HepG2 (cell line): ENCODE results near the gene RAG2. TPM values are rescaled to one million over a fixed set of nuclear protein-coding genes. Genes with fewer than 3 reads are reported as not detected.

Source experiments
- ATAC-seq: fragments of 200-7000 bp; cut with Tn5 transposase; 3 replicates; pipeline ENCODE4 v1.9.1; 2020; ENCODE audit warnings: mild to moderate bottlenecking, moderate library complexity
- BruUV-seq: library from RNA; stranded (reverse); fragments of 400-500 nt; replicated peaks from 2 replicates; lab custom pipeline; 2021; lab: Mats Ljungman, UMichigan
- CTCF ChIA-PET: fragments of 300-600 bp; formaldehyde crosslinking; extraction: SDS; loops from one replicate; lab custom pipeline; 2021; ENCODE audit warnings: low total read pairs, inconsistent platforms, low intra/inter-chr PET ratio; lab: Yijun Ruan, JAX
- POLR2A ChIA-PET: fragments of 350-600 bp; sonication (Branson Sonifier 250); formaldehyde crosslinking; loops from one replicate; lab custom pipeline; 2020; ENCODE audit warnings: antibody characterized with exemption, inconsistent platforms; lab: Yijun Ruan, JAX
- DNase-seq: peaks from one replicate; pipeline ENCODE4 v3.0.0-alpha.2; 2015; ENCODE audit warnings: low spot score
- FAIRE-seq: peaks from 3 replicates; lab custom pipeline; 2011; peaks lifted over from hg19 to GRCh38; lab: Jason Lieb, UNC
- H2AFZ ChIP-seq: one replicate; pipeline ENCODE4 v1.6.1; 2011; ENCODE audit warnings: low read length, inconsistent platforms
- H3K27ac ChIP-seq: fragments of 300-600 bp; 3 replicates; pipeline ENCODE4 v1.8.0; 2011; ENCODE audit warnings: mixed run types, mild to moderate bottlenecking, mixed read lengths, low read length, inconsistent platforms; ENCODE audit not compliant: insufficient read depth; ENCODE audit errors: extremely low read length
- H3K27me3 ChIP-seq, 2 experiments: fragments of 200-600 bp in 1 of 2; 2 replicates in 1 of 2; 3 replicates in 1 of 2; pipeline versions ENCODE4 v1.6.0 to v1.8.0; 2011; ENCODE audit warnings: low read length in 2 of 2, mild to moderate bottlenecking in 2 of 2, moderate library complexity in 2 of 2, inconsistent platforms in 1 of 2; ENCODE audit not compliant: insufficient read depth in 2 of 2, control insufficient read depth in 1 of 2
- H3K36me3 ChIP-seq, 2 experiments: fragments of 200-600 bp in 1 of 2; replicated peaks in 1 of 2; 2 replicates in 1 of 2; 3 replicates in 1 of 2; pipeline versions ENCODE4 v1.5.1 to v1.8.0; 2011; ENCODE audit warnings: low read length in 2 of 2, inconsistent platforms in 1 of 2; ENCODE audit not compliant: insufficient read depth in 2 of 2, control insufficient read depth in 1 of 2
- H3K4me1 ChIP-seq: 2 replicates; pipeline ENCODE4 v1.5.1; 2012; ENCODE audit warnings: low read length, inconsistent platforms; ENCODE audit not compliant: insufficient read depth
- H3K4me2 ChIP-seq: 2 replicates; pipeline ENCODE4 v1.6.0; 2011; ENCODE audit warnings: low read depth, low read length, inconsistent platforms
- H3K4me3 ChIP-seq, 3 experiments: fragments of 200-600 bp in 1 of 3; sonication (generic), shearing (Covaris generic) in 1 of 3; replicated peaks in 1 of 3; 2 replicates each; pipeline ENCODE4 v1.5.1; 2011 to 2016; ENCODE audit warnings: low read length in 3 of 3, inconsistent platforms in 2 of 3, low read depth in 2 of 3, mild to moderate bottlenecking in 2 of 3, control low read depth in 1 of 3, mixed read lengths in 1 of 3; ENCODE audit not compliant: insufficient read depth in 1 of 3
- H3K79me2 ChIP-seq: one replicate; pipeline ENCODE4 v1.6.1; 2011; ENCODE audit warnings: low read length, inconsistent platforms; ENCODE audit not compliant: insufficient read depth
- H3K9ac ChIP-seq: 2 replicates; pipeline ENCODE4 v1.6.0; 2011; ENCODE audit warnings: mild to moderate bottlenecking, low read depth, low read length, inconsistent platforms; ENCODE audit not compliant: insufficient read depth
- H3K9me3 ChIP-seq: 2 replicates; pipeline ENCODE4 v1.5.1; 2012; ENCODE audit warnings: mild to moderate bottlenecking, low read length
- H4K20me1 ChIP-seq: 2 replicates; pipeline ENCODE4 v1.6.0; 2011; ENCODE audit warnings: inconsistent platforms, mild to moderate bottlenecking, low read length, moderate library complexity; ENCODE audit not compliant: insufficient read depth
- CENPT ChIP-seq: sonication (generic); formaldehyde crosslinking; IDR thresholded peaks from 2 replicates; pipeline ENCODE4 v1.8.0; 2022; ENCODE audit warnings: low read depth, mild to moderate bottlenecking, moderate library complexity, missing genetic modification reagents
- CHCHD3 ChIP-seq: sonication (generic); formaldehyde crosslinking; IDR thresholded peaks from 2 replicates; pipeline ENCODE4 v1.8.0; 2022; ENCODE audit warnings: mild to moderate bottlenecking, missing genetic modification reagents, moderate library complexity
- CREBL2 ChIP-seq: sonication (generic); formaldehyde crosslinking; IDR thresholded peaks from 2 replicates; pipeline ENCODE4 v1.8.1; 2023; ENCODE audit warnings: missing genetic modification reagents, mild to moderate bottlenecking, borderline replicate concordance
- CTCF ChIP-seq: sonication (generic); formaldehyde crosslinking; IDR thresholded peaks from 2 replicates; pipeline ENCODE4 v1.5.0; 2020; ENCODE audit warnings: mild to moderate bottlenecking, missing genetic modification reagents, moderate library complexity
- DMAP1 ChIP-seq: IDR thresholded peaks from 2 replicates; pipeline ENCODE4 v1.6.1; 2016
- FOXA1 ChIP-seq, 2 experiments: fragments of 450-650 bp in 1 of 2; sonication (generic) in 1 of 2; formaldehyde crosslinking in 1 of 2; IDR thresholded peaks; 2 replicates each; pipeline versions ENCODE4 v1.4.0 to v1.6.1; 2016 to 2020; ENCODE audit warnings: missing genetic modification reagents in 1 of 2
- FOXK2 ChIP-seq: fragments of 450-650 bp; IDR thresholded peaks from 2 replicates; pipeline ENCODE4 v1.6.1; 2016
- MED13 ChIP-seq: sonication (generic); formaldehyde crosslinking; IDR thresholded peaks from 2 replicates; pipeline ENCODE4 v1.5.0; 2020; ENCODE audit warnings: missing genetic modification reagents
- MXD3 ChIP-seq: IDR thresholded peaks from 2 replicates; pipeline ENCODE4 v1.6.1; 2016; ENCODE audit warnings: mild to moderate bottlenecking, missing biosample characterization, missing genetic modification reagents
- RXRA ChIP-seq: sonication (generic); formaldehyde crosslinking; IDR thresholded peaks from 2 replicates; pipeline ENCODE4 v1.5.1; 2020; ENCODE audit warnings: missing genetic modification reagents
- SIX1 ChIP-seq: sonication (generic); formaldehyde crosslinking; IDR thresholded peaks from 2 replicates; pipeline ENCODE4 v1.4.0; 2020; ENCODE audit warnings: missing genetic modification reagents, borderline replicate concordance
- SMC3 ChIP-seq: IDR thresholded peaks from 2 replicates; pipeline ENCODE4 v1.6.1; 2011; ENCODE audit warnings: low read length, improper control_type of control experiment
- YEATS4 ChIP-seq: sonication (generic); formaldehyde crosslinking; IDR thresholded peaks from 2 replicates; pipeline ENCODE4 v1.4.0; 2020; ENCODE audit warnings: missing genetic modification reagents, borderline replicate concordance
- ZNF180 ChIP-seq: sonication (generic); formaldehyde crosslinking; IDR thresholded peaks from 2 replicates; pipeline ENCODE4 v1.4.0; 2020; ENCODE audit warnings: low read depth, missing genetic modification reagents, borderline replicate concordance
- ZNF580 ChIP-seq: IDR thresholded peaks from 2 replicates; pipeline ENCODE4 v1.6.1; 2016; ENCODE audit warnings: low read depth, borderline replicate concordance
- ZNF605 ChIP-seq: sonication (generic); formaldehyde crosslinking; IDR thresholded peaks from 2 replicates; pipeline ENCODE4 v1.8.0; 2022; ENCODE audit warnings: mild to moderate bottlenecking, missing genetic modification reagents
- ZNF672 ChIP-seq: sonication (generic); formaldehyde crosslinking; IDR thresholded peaks from 2 replicates; pipeline ENCODE4 v1.8.1; 2022; ENCODE audit warnings: missing genetic modification reagents
- ZNF713 ChIP-seq: sonication (generic); formaldehyde crosslinking; IDR thresholded peaks from 2 replicates; pipeline ENCODE4 v1.4.0; 2020; ENCODE audit warnings: mild to moderate bottlenecking, missing genetic modification reagents
- ZNF780A ChIP-seq: sonication (generic); formaldehyde crosslinking; IDR thresholded peaks from 2 replicates; pipeline ENCODE4 v1.8.0; 2022; ENCODE audit warnings: mild to moderate bottlenecking, missing genetic modification reagents, moderate library complexity
- ZSCAN5A ChIP-seq: sonication (generic); formaldehyde crosslinking; IDR thresholded peaks from 2 replicates; pipeline ENCODE4 v1.8.0; 2022; ENCODE audit warnings: mild to moderate bottlenecking, missing genetic modification reagents, borderline replicate concordance
- WGBS: methylation state at CpG from one replicate; pipeline ENCODE4 v1.1.6; 2017; ENCODE audit warnings: low lambda C conversion rate; 5-methylcytosine and 5-hydroxymethylcytosine counted together
- in situ Hi-C: cut with HindIII; loops from 2 replicates; pipeline ENCODE4 v1.10.0; 2017; ENCODE audit warnings: low pct_unique_long_range_greater_than_20kb; ENCODE audit not compliant: extremely low pct_ligation_motif_present
- intact Hi-C: fragments of 100-400 bp; cut with micrococcal nuclease; formaldehyde crosslinking; loops from one replicate; pipeline ENCODE4 v1.10.0; 2022; ENCODE audit not compliant: unreplicated experiment
- polyA plus RNA-seq, 8 experiments: library from polyadenylated mRNA; depleted of rRNA in 3 of 8; stranded (reverse) in 7 of 8; unstranded in 1 of 8; fragments of >200 nt; fragmentation: Illumina TruSeq in 4 of 8; extraction: Trizol in 4 of 8; gene quantifications; 2 replicates each; pipeline versions ENCODE4 v1.2.1 to v1.2.3, GENCODE V29; 2011 to 2016; ENCODE audit warnings: low read depth in 4 of 8, missing spikeins in 1 of 8, mixed read lengths in 1 of 8; ENCODE audit not compliant: insufficient read depth in 1 of 8
- total RNA-seq, 5 experiments: library from RNA; depleted of rRNA; stranded (reverse); fragments of >200 nt; fragmentation: Illumina TruSeq; extraction: Trizol; gene quantifications; 2 replicates each; pipeline ENCODE4 v1.2.3, GENCODE V29; 2016; ENCODE audit warnings: low read depth in 1 of 5

The RAG2 gene
- total and polyA plus RNA-seq, 2 of the 13 experiments (the other 11 are each of a cell fraction or from before 2014, with no cell fraction given) = not detected

GRCh38 chr11:36565031-36565610, 32.9 kb downstream of the RAG2 start (continued):
- TF ChIP-seq FOXA1 (IDR thresholded peaks at IDR 0.05) = no peak
- TF ChIP-seq FOXA1 (CRISPR knock-in tag; IDR thresholded peaks at IDR 0.05) = no peak
- no peak for TF ChIP-seq ZNF180
- no peak for TF ChIP-seq ZNF780A (CRISPR knock-in tag)

GRCh38 chr11:36564376-36565030, 33.5 kb downstream of the RAG2 start:
- WGBS = 9% methylated on average over 15 of the region's 15 CpGs
- Histone ChIP-seq H3K4me2 (peak overlapping the region; percentile 73), H3K4me3 (peak overlapping the region in 2 of 3 experiments; percentile 38 to 47; a peak in 4 of 6 replicates), H2AFZ (peak overlapping the region; percentile 87), H3K9ac (no peak overlapping the region), H3K9me3 (no peaks in the 10 kb centered on the region), H3K27ac (no peak overlapping the region), H3K79me2 (no peaks in the 10 kb centered on the region), H4K20me1 (no peaks in the 10 kb centered on the region), H3K36me3 (no peaks in the 10 kb centered on the region), H3K4me1 (no peaks in the 10 kb centered on the region), H3K27me3 (peaks cover 0 to 9% of the 10 kb centered on the region in 2 experiments; a peak in 3 of 5 replicates)
- intact Hi-C loops = loop anchor here (1.0 kb wide), 3 partner anchors 58 to 183 kb away; no protein-coding TSS in a partner anchor
- in situ Hi-C loops = loop anchor here (5.0 kb wide), 2 partner anchors 58 to 183 kb away; no protein-coding TSS in a partner anchor
- DNase-seq (peak; percentile 54), FAIRE-seq (peak; percentile 48), ATAC-seq (peak; percentile 91)
- no TSS peak for BruUV-seq
- CTCF ChIA-PET = interaction anchor here (1.8 to 5.0 kb wide), 4 partner anchors 58 to 183 kb away, joined by 14 to 43 read pairs (median 22); no protein-coding TSS in a partner anchor
- POLR2A ChIA-PET = no interaction called here
- TF ChIP-seq RXRA (CRISPR knock-in tag) = no peak
- TF ChIP-seq SMC3 = peak; percentile 65
- TF ChIP-seq MED13 (CRISPR knock-in tag) = no peak
- no peak for TF ChIP-seq ZNF672 (CRISPR knock-in tag)
- no peak for TF ChIP-seq ZNF713
- no peak for TF ChIP-seq MXD3
- TF ChIP-seq CTCF (CRISPR knock-in tag) = peak; percentile 66
- TF ChIP-seq SIX1 (CRISPR knock-in tag) = no peak
- no peak for TF ChIP-seq DMAP1 (CRISPR knock-in tag)
- no peak for TF ChIP-seq CHCHD3 (CRISPR knock-in tag)
- TF ChIP-seq ZNF605 (CRISPR knock-in tag) = no peak
- TF ChIP-seq YEATS4 = no peak
- no peak for TF ChIP-seq FOXK2
- no peak for TF ChIP-seq CREBL2 (CRISPR knock-in tag)
- no peak for TF ChIP-seq ZSCAN5A (CRISPR knock-in tag)
- no peak for TF ChIP-seq CENPT (CRISPR knock-in tag)
- no peak for TF ChIP-seq ZNF580 (CRISPR knock-in tag)
